Common myeloid progenitor, CD34-positive (primary cell): ENCODE data around the gene EEFSEC.

ENCODE experiments used
- CTCF ChIA-PET: fragments of 350-600 bp; sonication (Branson Sonifier 250); formaldehyde crosslinking; loops from one replicate; lab custom pipeline; 2021; ENCODE audit warnings: antibody characterized with exemption; lab: Charles Lee
- POLR2A ChIA-PET: fragments of 350-600 bp; sonication (Branson Sonifier 250); formaldehyde crosslinking; loops from one replicate; lab custom pipeline; 2021; ENCODE audit warnings: antibody characterized with exemption; lab: Charles Lee
- DNase-seq, 3 donors: peaks; one replicate each; pipeline versions ENCODE4 v3.0.0 to v3.0.0-alpha.2; 2013
- H3K27ac ChIP-seq, 2 experiments: 1 replicate in 1 of 2; 2 replicates in 1 of 2; pipeline ENCODE4 v1.7.0; 2013; ENCODE audit warnings: inconsistent platforms in 2 of 2, low read length in 2 of 2, mild to moderate bottlenecking in 2 of 2, low read depth in 1 of 2, moderate library complexity in 1 of 2; ENCODE audit not compliant: severe bottlenecking in 2 of 2, insufficient read depth in 1 of 2, poor library complexity in 1 of 2
- H3K27me3 ChIP-seq, 5 experiments: replicated peaks in 2 of 5; 1 replicate in 3 of 5; 2 replicates in 2 of 5; pipeline versions ENCODE4 v1.6.1 to v1.7.0; 2013; ENCODE audit warnings: low read length in 4 of 5, mild to moderate bottlenecking in 2 of 5, moderate library complexity in 2 of 5, inconsistent platforms in 1 of 5; ENCODE audit not compliant: insufficient read depth in 5 of 5, control insufficient read depth in 4 of 5
- H3K36me3 ChIP-seq, 4 experiments: 1 replicate in 2 of 4; 2 replicates in 2 of 4; pipeline versions ENCODE4 v1.6.1 to v1.7.0; 2013; ENCODE audit warnings: low read length in 3 of 4, control low read depth in 1 of 4, mild to moderate bottlenecking in 1 of 4; ENCODE audit not compliant: control insufficient read depth in 4 of 4, insufficient read depth in 4 of 4
- H3K4me1 ChIP-seq, 4 experiments: 1 replicate in 3 of 4; 2 replicates in 1 of 4; pipeline versions ENCODE4 v1.6.1 to v1.7.1; 2013; ENCODE audit warnings: low read length in 3 of 4, mild to moderate bottlenecking in 3 of 4, control low read depth in 1 of 4, inconsistent platforms in 1 of 4, moderate library complexity in 1 of 4; ENCODE audit not compliant: control insufficient read depth in 4 of 4, insufficient read depth in 4 of 4; ENCODE audit errors: control extremely low read depth in 1 of 4
- H3K4me3 ChIP-seq, 7 experiments: 1 replicate in 4 of 7; 2 replicates in 3 of 7; pipeline versions ENCODE4 v1.5.1 to v1.7.0; 2013; ENCODE audit warnings: mild to moderate bottlenecking in 7 of 7, low read length in 6 of 7, moderate library complexity in 6 of 7, inconsistent platforms in 2 of 7, low read depth in 2 of 7, control low read depth in 1 of 7; ENCODE audit not compliant: insufficient read depth in 4 of 7, control insufficient read depth in 1 of 7; ENCODE audit errors: extremely low read depth in 1 of 7
- H3K9me3 ChIP-seq, 5 experiments: 1 replicate in 4 of 5; 2 replicates in 1 of 5; pipeline versions ENCODE4 v1.6.1 to v1.7.1; 2013; ENCODE audit warnings: low read length in 4 of 5, mild to moderate bottlenecking in 2 of 5, inconsistent platforms in 1 of 5, low read depth in 1 of 5, moderate library complexity in 1 of 5; ENCODE audit not compliant: control insufficient read depth in 4 of 5, insufficient read depth in 2 of 5; ENCODE audit errors: control extremely low read depth in 1 of 5
- WGBS: methylation state at CpG from one replicate; pipeline ENCODE4 v1.1.5; 2013; ENCODE audit not compliant: insufficient coverage; 5-methylcytosine and 5-hydroxymethylcytosine counted together

The EEFSEC gene

DNA sequence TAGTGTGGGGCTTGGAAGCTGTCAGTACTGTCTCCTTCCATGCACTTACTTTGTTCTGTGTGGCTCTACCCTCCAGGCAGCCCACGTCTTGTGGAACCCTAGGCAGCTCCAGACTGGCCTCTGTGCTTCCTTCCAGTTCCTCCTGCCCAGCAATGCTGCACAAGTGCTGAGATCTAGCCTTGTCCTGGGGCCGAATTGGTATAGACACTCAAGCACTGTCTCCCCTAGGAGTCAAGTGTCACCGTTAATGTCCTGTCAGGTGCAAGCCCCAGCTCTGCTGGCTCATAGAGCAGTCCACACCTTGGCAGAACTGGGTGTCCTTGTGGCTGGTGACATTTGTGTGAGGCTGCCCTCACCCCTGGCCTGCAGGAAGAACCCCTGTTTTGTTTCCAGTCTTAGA is 130.1 kb downstream of the EEFSEC start:
- Histone ChIP-seq H3K27me3 (no peaks in the 10 kb centered on the region), H3K4me3 (no peak overlapping the region), H3K36me3 (peaks cover 8 to 17% (median 12%) of the 10 kb centered on the region in 4 experiments), H3K27ac (no peak overlapping the region), H3K9me3 (peaks cover 0 to under 1% (median 0%) of the 10 kb centered on the region in 5 experiments), H3K4me1 (no peaks in the 10 kb centered on the region)
- 100% methylated on average over 3 of the region's 3 CpGs for WGBS
- CTCF ChIA-PET: no interaction called here
- POLR2A ChIA-PET: no interaction called here
- DNase-seq: no peak

DNA sequence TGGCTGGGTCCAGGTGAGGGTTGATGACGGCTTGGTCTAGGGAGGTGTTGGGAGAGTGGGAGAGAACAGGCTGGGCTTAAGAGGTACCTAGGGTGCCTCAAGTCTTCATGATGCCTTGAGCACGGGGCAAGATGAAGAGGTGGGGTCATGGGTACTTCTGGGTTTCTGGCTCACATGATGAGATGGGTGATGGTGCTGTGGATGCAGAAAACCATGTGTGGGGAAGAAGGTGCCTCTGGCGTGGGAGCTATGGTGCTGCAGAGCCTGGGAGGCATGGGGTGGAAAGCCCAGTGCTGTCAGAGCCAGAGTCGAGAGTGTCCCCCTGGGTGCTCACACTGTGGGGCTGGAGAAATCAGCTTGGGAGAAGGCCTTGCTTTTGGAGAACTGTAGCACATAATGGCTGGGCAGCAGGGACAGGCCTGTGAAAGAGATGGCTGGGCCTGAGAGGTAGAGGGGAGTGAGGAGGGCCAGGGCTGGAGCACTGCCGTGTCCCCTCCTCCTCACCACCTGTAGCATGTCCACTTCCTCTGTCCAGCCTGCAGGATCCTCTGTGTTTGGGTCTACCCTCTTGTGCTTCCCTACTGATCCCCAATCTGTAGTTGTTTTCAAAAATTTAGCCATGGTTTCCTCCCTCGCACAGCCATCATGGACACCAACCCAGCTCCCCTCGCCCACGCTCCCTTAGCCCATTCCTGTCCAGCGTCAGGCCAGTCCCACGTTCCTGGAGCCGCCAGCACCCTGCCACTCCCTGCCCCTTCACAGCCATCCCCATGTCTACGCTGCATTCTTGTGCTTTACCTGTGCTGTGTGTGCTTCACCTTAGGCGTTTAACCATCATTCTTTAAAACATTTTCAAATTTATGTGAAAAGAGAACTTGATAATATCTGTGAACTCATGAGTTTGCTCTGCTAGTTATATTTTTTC is 132.0 kb downstream of the EEFSEC start:
- ChIA-PET CTCF (interaction anchor here (1.0 kb wide), 1 partner anchor 32 kb away, joined by 3 read pairs; no protein-coding TSS in a partner anchor), POLR2A (no interaction called here)
- no peak for DNase-seq
- no peak overlapping the region for H3K27ac ChIP-seq
- H3K9me3 ChIP-seq: peaks cover 0 to 5% (median 0%) of the 10 kb centered on the region in 5 experiments
- no peaks in the 10 kb centered on the region for H3K4me1 ChIP-seq
- peaks cover 16 to 26% (median 20%) of the 10 kb centered on the region in 4 experiments for H3K36me3 ChIP-seq
- no peaks in the 10 kb centered on the region for H3K27me3 ChIP-seq
- 94% methylated on average over 11 of the region's 13 CpGs for WGBS
- H3K4me3 ChIP-seq: no peak overlapping the region

DNA sequence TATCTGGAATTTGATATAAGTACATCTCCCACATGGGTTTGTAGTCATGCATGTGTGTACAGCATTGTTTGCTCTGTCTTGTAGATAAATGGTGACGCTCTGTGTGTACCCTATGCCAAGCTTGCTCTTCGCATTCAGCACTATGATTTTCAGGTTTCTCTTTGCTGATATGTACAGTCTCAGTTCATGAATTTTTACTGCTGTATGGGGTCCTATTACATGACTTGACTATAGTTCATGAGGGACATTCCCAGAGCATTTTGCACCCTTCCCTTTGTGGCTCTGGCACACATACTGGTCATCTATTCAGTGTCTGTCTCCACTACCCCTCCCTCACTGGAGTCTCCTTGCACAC is 132.7 kb downstream of the EEFSEC start:
- ChIA-PET POLR2A (no interaction called here), CTCF (no interaction called here)
- Histone ChIP-seq H3K27me3 (no peaks in the 10 kb centered on the region), H3K36me3 (peaks cover 17 to 26% (median 22%) of the 10 kb centered on the region in 4 experiments), H3K9me3 (peaks cover 0 to 9% (median 2%) of the 10 kb centered on the region in 5 experiments), H3K4me1 (no peaks in the 10 kb centered on the region), H3K4me3 (no peak overlapping the region), H3K27ac (no peak overlapping the region)
- WGBS: no CpG with 5 or more reads among the region's 2 CpGs
- DNase-seq: no peak

DNA sequence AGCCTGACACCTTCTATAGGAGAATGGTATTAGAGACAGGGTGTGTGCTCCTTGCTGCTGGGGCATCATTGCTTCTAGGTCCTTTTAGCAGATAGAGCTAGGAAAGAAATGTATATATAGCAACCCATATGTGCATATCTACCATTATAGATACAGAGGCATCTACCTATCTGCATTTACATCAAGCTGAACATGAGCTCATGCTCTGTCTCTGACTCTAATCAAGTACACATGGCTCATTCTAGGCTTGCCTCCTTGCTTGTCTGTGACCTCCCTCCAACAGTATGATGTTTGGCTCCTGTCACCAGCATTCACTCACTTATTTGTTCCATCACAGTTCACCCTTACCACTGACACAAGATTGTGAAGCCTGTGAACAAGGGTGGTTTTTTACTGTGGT is 133.4 kb downstream of the EEFSEC start:
- Histone ChIP-seq H3K4me1 (no peaks in the 10 kb centered on the region), H3K27me3 (no peaks in the 10 kb centered on the region), H3K36me3 (peaks cover 17 to 26% (median 22%) of the 10 kb centered on the region in 4 experiments), H3K4me3 (no peak overlapping the region), H3K27ac (no peak overlapping the region), H3K9me3 (peaks cover 0 to 9% (median 2%) of the 10 kb centered on the region in 5 experiments)
- ChIA-PET POLR2A (no interaction called here), CTCF (interaction anchor here (1.3 kb wide), 1 partner anchor 11 kb away, joined by 4 read pairs; no protein-coding TSS in a partner anchor)
- no peak for DNase-seq

DNA sequence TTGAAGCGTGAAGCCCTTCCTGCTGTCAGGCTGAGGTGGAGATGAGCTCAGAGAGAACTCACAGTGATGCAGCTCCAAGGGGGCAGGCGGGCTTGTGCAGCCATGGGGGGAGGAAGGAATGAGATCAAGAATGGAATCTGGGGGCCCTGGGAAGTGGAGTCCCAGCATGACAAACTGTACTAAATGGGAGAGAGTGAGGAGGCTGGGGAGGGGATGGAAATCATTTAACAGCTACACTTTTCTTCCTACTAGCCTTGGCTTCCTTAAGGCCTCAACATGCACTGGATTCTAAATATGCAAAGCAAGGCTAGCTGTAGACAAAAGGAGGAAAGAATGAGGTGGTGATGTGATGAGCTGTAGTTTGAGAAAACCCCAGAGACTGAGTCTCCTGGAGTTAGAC is 133.9 kb downstream of the EEFSEC start:
- Histone ChIP-seq H3K36me3 (peaks cover 17 to 26% (median 21%) of the 10 kb centered on the region in 4 experiments), H3K27me3 (no peaks in the 10 kb centered on the region), H3K4me1 (no peaks in the 10 kb centered on the region), H3K9me3 (peaks cover 0 to 9% (median 2%) of the 10 kb centered on the region in 5 experiments), H3K4me3 (no peak overlapping the region), H3K27ac (no peak overlapping the region)
- whole genome bisulfite sequencing: 100% methylated on average over 2 of the region's 2 CpGs
- POLR2A ChIA-PET: no interaction called here
- CTCF ChIA-PET: interaction anchor here (1.3 kb wide), 1 partner anchor 11 kb away, joined by 4 read pairs; no protein-coding TSS in a partner anchor
- DNase-seq: no peak

DNA sequence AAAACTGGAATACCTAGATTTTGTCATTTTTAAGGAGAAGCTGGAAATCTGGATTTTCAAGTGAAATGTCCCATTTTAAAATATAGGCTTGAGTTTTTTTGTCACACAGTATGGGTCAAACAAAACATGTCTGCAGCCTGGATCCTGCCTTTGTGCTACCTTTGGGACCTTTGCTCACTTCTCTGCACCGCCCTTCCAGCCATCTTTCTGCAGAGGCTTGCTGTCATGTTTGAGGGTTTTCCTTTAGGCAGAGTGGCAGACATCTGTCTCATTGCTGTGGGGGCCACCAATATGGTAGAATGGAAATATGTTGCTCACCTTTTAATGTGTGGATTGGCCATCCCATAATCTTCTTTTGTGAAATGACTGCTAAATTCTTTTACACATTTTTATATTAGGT is 136.3 kb downstream of the EEFSEC start:
- H3K27me3 ChIP-seq: no peaks in the 10 kb centered on the region
- H3K27ac ChIP-seq: no peak overlapping the region
- H3K36me3 ChIP-seq: peaks cover 14 to 18% (median 16%) of the 10 kb centered on the region in 4 experiments
- POLR2A ChIA-PET: no interaction called here
- no peak overlapping the region for H3K4me3 ChIP-seq
- H3K9me3 ChIP-seq: peaks cover 0 to 9% (median 2%) of the 10 kb centered on the region in 5 experiments
- DNase-seq: no peak
- CTCF ChIA-PET: no interaction called here
- H3K4me1 ChIP-seq: peaks cover 0 to 2% (median 0%) of the 10 kb centered on the region in 4 experiments
- 100% methylated on average over 1 of the region's 1 CpG for WGBS

DNA sequence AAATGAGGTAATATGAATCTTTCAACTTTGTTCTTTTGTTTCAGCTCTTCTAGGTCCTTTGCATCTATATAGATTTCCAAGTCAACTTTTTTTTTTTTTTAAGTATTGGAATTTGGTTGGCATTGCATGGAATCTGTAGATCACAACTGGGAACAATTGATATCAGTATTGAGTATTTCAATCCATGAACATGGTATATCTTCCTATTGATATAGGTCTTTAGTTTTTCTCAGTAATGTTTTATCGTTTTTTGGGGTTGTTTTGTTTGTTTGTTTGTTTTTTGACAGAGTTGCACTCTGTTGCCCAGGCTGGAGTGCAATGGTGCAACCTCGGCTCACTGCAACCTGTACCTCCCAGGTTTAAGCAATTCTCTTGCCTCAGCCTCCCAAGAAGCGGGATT is 137.2 kb downstream of the EEFSEC start:
- Histone ChIP-seq H3K9me3 (peaks cover 0 to 9% (median 2%) of the 10 kb centered on the region in 5 experiments), H3K4me1 (peaks cover 0 to 7% (median 0%) of the 10 kb centered on the region in 4 experiments), H3K27ac (no peak overlapping the region), H3K36me3 (peaks cover 13 to 18% (median 14%) of the 10 kb centered on the region in 4 experiments), H3K4me3 (no peak overlapping the region), H3K27me3 (no peaks in the 10 kb centered on the region)
- ChIA-PET CTCF (no interaction called here), POLR2A (interaction anchor here (1.0 kb wide), 1 partner anchor 17 kb away, joined by 4 read pairs; no protein-coding TSS in a partner anchor)
- no peak for DNase-seq
- WGBS: 80% methylated on average over 1 of the region's 3 CpGs
